Measurements from ENCODE around the gene MYOD1.

GRCh38 chr11:17753153-17753552 is 33.8 kb downstream of the MYOD1 start:
- TF ChIP-seq CTCF (IDR thresholded peaks at IDR 0.05; ENCODE audit: insufficient read depth, low read length) (no peak), POLR2AphosphoS5 (IDR thresholded peaks at IDR 0.05; ENCODE audit: low read depth) (no peak), SPI1 (IDR thresholded peaks at IDR 0.05; ENCODE audit: borderline replicate concordance, low read depth) (no peak), REST (IDR thresholded peaks at IDR 0.05; ENCODE audit: insufficient replicate concordance, low read depth) (no peak), GABPA (IDR thresholded peaks at IDR 0.05; ENCODE audit: low read depth) (no peak)
